Ectodermal cell (in vitro differentiated cells): Measurements from ENCODE around the gene CALHM2.

ENCODE experiments used
- H3K27ac ChIP-seq: 2 replicates; pipeline ENCODE4 v1.7.0; 2013; ENCODE audit warnings: mild to moderate bottlenecking, low read depth, low read length; ENCODE audit not compliant: insufficient read depth, poor library complexity, severe bottlenecking
- H3K27me3 ChIP-seq: 2 replicates; pipeline ENCODE4 v1.7.0; 2013; ENCODE audit warnings: mild to moderate bottlenecking, low read length; ENCODE audit not compliant: insufficient read depth, control insufficient read depth, poor library complexity, severe bottlenecking
- H3K36me3 ChIP-seq: one replicate; pipeline ENCODE4 v1.7.0; 2013; ENCODE audit warnings: low read length; ENCODE audit not compliant: control insufficient read depth, insufficient read depth
- H3K4me1 ChIP-seq: one replicate; pipeline ENCODE4 v1.7.0; 2013; ENCODE audit warnings: low read length; ENCODE audit not compliant: control insufficient read depth, insufficient read depth
- H3K4me3 ChIP-seq: 2 replicates; pipeline ENCODE4 v1.7.0; 2013; ENCODE audit warnings: low read depth, low read length, control low read depth; ENCODE audit not compliant: insufficient read depth
- H3K9me3 ChIP-seq: 2 replicates; pipeline ENCODE4 v1.7.0; 2013; ENCODE audit warnings: mild to moderate bottlenecking, low read length, moderate library complexity; ENCODE audit not compliant: control insufficient read depth
- WGBS, 2 experiments: methylation state at CpG; one replicate each; pipeline ENCODE4 v1.1.7; 2013; ENCODE audit warnings: missing lambda C conversion rate in 2 of 2; 5-methylcytosine and 5-hydroxymethylcytosine counted together

The CALHM2 gene

DNA sequence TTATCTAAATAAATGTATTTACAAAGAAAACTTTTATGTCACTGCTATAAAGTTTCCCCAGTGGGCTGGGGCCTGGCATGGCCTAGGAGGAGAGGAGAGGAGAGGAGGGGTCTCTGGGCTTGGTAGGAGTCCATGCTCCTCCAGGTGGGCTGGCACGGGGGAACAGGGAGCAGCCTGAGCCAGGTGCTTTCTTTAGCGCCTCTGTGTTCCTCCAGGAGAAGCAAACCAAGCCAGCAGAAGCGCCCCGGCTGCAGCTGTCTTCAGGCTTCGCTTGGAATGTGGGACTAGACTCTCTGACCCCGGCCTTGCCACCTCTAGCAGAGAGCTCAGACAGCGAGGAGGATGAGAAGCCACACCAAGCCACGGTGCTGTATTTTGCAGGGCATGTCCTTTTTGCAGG, 10.6 kb downstream of the CALHM2 start:
- Histone ChIP-seq H3K4me3 (no peak overlapping the region), H3K27ac (no peak overlapping the region), H3K27me3 (no peaks in the 10 kb centered on the region), H3K36me3 (peaks cover 43% of the 10 kb centered on the region), H3K4me1 (no peaks in the 10 kb centered on the region), H3K9me3 (no peaks in the 10 kb centered on the region)
- WGBS, 2 experiments = 94 to 96% methylated on average over 8 of the region's 8 CpGs

DNA sequence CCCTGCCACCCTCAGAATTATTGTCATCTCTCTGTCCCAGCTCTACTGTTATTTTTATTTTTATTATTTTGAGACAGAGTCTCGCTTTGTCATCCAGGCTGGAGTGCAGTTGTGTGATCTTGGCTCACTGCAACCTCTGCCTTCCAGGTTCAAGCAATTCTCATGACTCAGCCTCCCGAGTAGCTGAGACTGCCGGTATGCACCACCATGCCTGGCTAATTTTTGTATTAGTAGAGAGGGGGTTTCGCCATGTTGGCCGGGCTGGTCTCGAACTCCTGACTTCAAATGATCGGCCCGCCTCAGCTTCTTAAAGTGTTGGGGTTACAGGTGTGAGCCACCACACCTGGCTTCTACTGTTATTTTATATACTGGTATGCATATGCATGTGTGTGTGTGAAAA, 11.0 kb downstream of the CALHM2 start:
- Histone ChIP-seq H3K9me3 (no peaks in the 10 kb centered on the region), H3K27ac (no peak overlapping the region), H3K27me3 (no peaks in the 10 kb centered on the region), H3K4me1 (no peaks in the 10 kb centered on the region), H3K36me3 (peaks cover 47% of the 10 kb centered on the region), H3K4me3 (no peak overlapping the region)
- WGBS, 2 experiments = 96 to 97% methylated on average over 8 of the region's 8 CpGs

GRCh38 chr10:103440416-103440815, 11.8 kb downstream of the CALHM2 start:
- Histone ChIP-seq H3K27me3 (no peaks in the 10 kb centered on the region), H3K9me3 (no peaks in the 10 kb centered on the region), H3K36me3 (peaks cover 44% of the 10 kb centered on the region), H3K4me3 (no peak overlapping the region), H3K27ac (no peak overlapping the region), H3K4me1 (no peaks in the 10 kb centered on the region)
- WGBS, 2 experiments = 95 to 96% methylated on average over 14 of the region's 14 CpGs

DNA sequence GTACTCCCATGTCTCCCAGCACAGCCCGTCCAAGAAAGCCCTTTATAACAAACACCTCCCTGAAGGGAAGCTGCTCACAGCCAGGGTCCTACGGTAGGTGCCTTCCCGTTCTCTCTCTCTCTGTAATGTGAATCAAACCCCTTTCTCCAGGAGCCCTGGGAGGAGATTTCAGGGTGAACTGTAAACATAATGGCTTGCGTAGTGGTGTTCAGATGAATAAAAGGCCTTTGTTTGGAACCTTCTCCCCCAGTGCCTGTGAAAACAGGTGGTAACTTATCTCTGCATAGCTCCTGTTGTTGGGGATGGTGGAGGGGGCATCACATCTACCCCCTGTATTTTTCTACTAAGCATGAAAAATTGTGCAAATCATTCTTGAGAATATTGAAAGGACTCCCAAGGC, 12.4 kb downstream of the CALHM2 start:
- no peaks in the 10 kb centered on the region for H3K4me1 ChIP-seq
- H3K27ac ChIP-seq = no peak overlapping the region
- 84 to 88% methylated on average over 4 of the region's 4 CpGs for WGBS, 2 experiments
- no peaks in the 10 kb centered on the region for H3K9me3 ChIP-seq
- H3K27me3 ChIP-seq = no peaks in the 10 kb centered on the region
- H3K36me3 ChIP-seq = peaks cover 39% of the 10 kb centered on the region
- no peak overlapping the region for H3K4me3 ChIP-seq

DNA sequence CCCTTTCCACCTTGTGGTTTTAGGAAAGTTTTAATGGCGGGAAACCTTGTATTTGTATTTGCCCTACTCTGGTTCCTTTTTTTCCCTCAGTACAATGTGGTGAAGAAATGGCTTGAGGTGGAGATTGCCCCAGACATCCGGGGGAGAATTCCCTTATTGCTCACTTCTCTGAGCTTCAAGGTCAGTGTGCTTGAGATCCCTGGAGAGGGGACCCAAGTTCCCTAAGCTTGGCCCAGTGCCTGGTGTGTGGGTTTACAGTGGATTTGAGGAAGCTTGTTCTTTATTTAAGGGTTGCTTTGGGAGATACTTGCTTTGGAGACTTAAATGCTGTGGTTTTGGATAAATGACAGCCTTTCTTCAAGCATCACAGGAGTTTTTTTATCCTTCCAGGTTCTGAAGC, 18.3 kb downstream of the CALHM2 start:
- Histone ChIP-seq H3K4me3 (no peak overlapping the region), H3K4me1 (no peaks in the 10 kb centered on the region), H3K27me3 (no peaks in the 10 kb centered on the region), H3K27ac (no peak overlapping the region), H3K9me3 (no peaks in the 10 kb centered on the region), H3K36me3 (peaks cover 46% of the 10 kb centered on the region)
- 93 to 100% methylated on average over 2 of the region's 2 CpGs for WGBS, 2 experiments

- Histone ChIP-seq H3K9me3 (no peaks in the 10 kb centered on the region), H3K27ac (no peak overlapping the region), H3K4me3 (no peak overlapping the region), H3K27me3 (no peaks in the 10 kb centered on the region), H3K4me1 (no peaks in the 10 kb centered on the region), H3K36me3 (peaks cover 44% of the 10 kb centered on the region)
- WGBS, 2 experiments = 95 to 96% methylated on average over 8 of the region's 8 CpGs
Measured at GRCh38 chr10:103431902-103432301, 20.3 kb downstream of the CALHM2 start.

DNA sequence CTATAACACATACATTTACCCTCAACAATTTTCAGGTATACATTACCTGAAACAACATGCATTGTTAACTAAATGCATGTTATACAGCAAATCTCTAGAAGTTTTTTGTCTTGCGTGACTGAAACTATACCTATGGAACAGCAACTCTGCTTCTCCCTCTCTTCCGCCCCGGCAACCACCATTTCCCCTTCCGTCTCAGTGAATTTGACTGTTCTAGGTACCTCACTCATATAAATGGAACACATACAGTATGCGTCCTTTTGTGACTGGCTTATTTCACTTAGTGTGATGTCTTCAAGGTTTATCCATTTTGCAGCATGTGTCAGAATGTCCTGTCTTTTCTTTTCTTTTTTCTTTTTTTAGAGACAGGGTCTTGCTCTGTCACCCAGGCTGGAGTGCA, 22.5 kb downstream of the CALHM2 start:
- Histone ChIP-seq H3K36me3 (peaks cover 47% of the 10 kb centered on the region), H3K27ac (no peak overlapping the region), H3K4me3 (no peak overlapping the region), H3K4me1 (no peaks in the 10 kb centered on the region), H3K27me3 (no peaks in the 10 kb centered on the region), H3K9me3 (no peaks in the 10 kb centered on the region)
- WGBS, 2 experiments = 90 to 96% methylated on average over 5 of the region's 5 CpGs

- H3K36me3 ChIP-seq = peaks cover 51% of the 10 kb centered on the region
- H3K9me3 ChIP-seq = no peaks in the 10 kb centered on the region
- no peak overlapping the region for H3K4me3 ChIP-seq
- WGBS, 2 experiments = 96% methylated on average over 4 to 5 of the region's 5 CpGs
- no peaks in the 10 kb centered on the region for H3K4me1 ChIP-seq
- H3K27ac ChIP-seq = no peak overlapping the region
- H3K27me3 ChIP-seq = no peaks in the 10 kb centered on the region
Measured at GRCh38 chr10:103428989-103429643, 23.1 kb downstream of the CALHM2 start.

DNA sequence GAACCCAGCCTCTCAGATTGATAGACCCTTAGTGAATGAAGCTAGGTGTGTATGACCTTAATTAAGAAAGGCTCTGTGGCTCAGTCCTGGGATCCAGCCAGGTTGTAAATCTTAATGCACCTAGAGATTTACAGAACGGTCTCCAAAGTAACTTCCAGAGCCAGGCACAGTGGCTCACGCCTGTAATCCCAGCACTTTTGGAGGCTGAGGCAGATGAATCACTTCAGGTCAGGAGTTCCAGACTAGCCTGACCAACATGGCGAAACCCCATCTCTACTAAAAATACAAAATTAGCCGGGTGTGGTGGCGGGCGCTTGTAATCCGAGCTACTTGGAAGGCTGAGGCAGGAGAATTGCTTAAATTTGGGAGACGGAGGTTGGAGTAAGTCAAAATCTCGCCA, 24.3 kb downstream of the CALHM2 start:
- Histone ChIP-seq H3K27ac (no peak overlapping the region), H3K9me3 (no peaks in the 10 kb centered on the region), H3K4me1 (no peaks in the 10 kb centered on the region), H3K36me3 (peaks cover 55% of the 10 kb centered on the region), H3K4me3 (no peak overlapping the region), H3K27me3 (no peaks in the 10 kb centered on the region)
- 91 to 93% methylated on average over 9 of the region's 9 CpGs for WGBS, 2 experiments

- H3K4me3 ChIP-seq = no peak overlapping the region
- no peaks in the 10 kb centered on the region for H3K4me1 ChIP-seq
- 92 to 93% methylated on average over 5 of the region's 5 CpGs for WGBS, 2 experiments
- H3K27ac ChIP-seq = no peak overlapping the region
- no peaks in the 10 kb centered on the region for H3K27me3 ChIP-seq
- no peaks in the 10 kb centered on the region for H3K9me3 ChIP-seq
- peaks cover 63% of the 10 kb centered on the region for H3K36me3 ChIP-seq
Measured at GRCh38 chr10:103423748-103424147, 28.4 kb downstream of the CALHM2 start.

DNA sequence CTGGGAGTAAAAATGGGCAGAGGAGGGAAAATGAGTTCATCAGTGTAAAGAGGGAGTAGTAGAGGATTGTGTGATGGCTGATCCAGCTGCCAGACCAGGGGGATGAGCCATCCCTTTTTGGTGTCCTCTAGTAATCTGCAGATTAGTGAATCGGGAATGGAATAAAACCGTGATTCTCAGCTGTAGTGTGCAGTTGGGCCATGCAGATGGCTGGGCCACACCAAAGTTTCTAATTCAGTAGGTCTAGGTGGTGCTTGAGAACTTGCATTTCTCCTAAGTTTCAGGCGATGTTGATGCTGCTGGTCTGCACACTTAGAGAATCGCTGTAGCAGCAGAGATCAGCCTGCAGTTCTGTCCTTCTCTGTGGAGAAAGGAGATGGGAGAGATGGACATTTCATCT, 33.1 kb downstream of the CALHM2 start:
- H3K4me1 ChIP-seq = no peaks in the 10 kb centered on the region
- peaks cover 81% of the 10 kb centered on the region for H3K36me3 ChIP-seq
- 95 to 96% methylated on average over 4 of the region's 4 CpGs for WGBS, 2 experiments
- H3K9me3 ChIP-seq = no peaks in the 10 kb centered on the region
- H3K4me3 ChIP-seq = no peak overlapping the region
- no peaks in the 10 kb centered on the region for H3K27me3 ChIP-seq
- no peak overlapping the region for H3K27ac ChIP-seq
